HG02610 (cell line): ENCODE measurements around the gene CTSE.

Experiments used
- ATAC-seq: cut with Tn5 transposase; IDR thresholded peaks from one replicate; pipeline ENCODE4 v1.9.1; 2021; ENCODE audit warnings: mild to moderate bottlenecking, moderate library complexity; ENCODE audit not compliant: unreplicated experiment

CTSE gene

GRCh38 chr1:205973377-205974232 is 50.1 kb downstream of the CTSE start:
- no peak for ATAC-seq

DNA sequence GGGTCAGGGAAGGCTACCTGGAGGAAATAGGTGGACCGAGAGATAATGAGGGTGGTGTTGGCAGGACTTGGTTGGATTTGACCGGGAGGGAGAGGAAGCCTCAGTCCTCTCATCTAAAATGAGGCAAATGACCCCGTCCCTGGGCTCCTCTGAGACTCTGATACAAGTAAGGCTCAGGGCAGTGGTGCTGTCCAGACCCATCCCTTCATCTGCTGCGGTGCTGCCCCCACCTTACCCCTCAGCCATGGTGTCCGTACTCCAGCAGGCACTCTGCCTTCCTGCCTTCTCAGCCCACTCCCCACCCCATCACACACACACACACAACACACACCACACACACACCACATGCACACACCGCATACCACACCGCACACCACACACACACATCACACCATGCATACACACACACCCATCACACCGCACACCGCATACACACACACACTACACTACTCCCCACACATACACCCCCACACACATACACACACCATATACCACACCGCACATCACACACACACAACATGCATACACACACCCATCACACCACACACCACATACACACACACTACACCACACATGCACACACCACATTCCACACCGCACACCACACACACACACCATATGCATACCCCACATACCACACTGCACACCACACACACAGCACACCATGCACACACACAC is 51.1 kb downstream of the CTSE start:
- no peak for ATAC-seq

DNA sequence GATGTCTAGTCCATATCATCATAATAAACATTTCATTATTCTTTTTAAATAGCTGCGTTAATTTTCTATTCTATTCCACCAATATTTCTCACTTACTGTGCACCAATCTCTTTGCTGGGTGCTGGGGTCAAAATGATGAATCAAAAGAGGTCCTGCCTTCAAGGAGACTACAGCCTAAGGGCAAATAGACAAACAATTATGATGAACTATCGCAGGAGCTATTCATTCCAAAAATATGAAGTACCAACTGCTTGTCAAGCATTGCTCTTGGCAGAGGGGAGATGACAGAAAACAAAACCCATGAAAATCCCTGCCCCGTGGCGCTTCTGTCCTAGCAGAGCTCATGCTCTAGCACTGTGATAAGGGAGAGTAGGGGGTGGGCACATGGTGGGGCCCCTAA is 51.6 kb downstream of the CTSE start:
- no peak for ATAC-seq

DNA sequence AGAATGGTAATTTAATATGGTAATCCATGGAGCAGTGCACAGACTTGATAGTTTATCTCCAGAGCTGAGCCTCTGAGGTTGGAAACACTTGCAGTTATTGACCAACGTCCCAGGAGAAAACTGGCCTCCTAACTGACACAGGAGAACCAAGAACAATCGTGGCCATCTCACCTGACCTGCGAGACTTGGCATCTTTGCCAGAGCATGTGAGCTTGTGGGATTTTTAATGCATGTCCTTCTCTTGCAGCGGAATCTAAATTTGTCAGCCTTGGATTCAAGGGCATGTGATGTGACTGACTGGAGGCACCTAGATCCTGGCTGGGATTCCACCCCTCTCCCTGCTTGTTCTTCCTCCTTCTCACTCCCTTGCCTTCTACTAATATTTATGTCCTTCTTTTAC is 52.6 kb downstream of the CTSE start:
- no peak for ATAC-seq

DNA sequence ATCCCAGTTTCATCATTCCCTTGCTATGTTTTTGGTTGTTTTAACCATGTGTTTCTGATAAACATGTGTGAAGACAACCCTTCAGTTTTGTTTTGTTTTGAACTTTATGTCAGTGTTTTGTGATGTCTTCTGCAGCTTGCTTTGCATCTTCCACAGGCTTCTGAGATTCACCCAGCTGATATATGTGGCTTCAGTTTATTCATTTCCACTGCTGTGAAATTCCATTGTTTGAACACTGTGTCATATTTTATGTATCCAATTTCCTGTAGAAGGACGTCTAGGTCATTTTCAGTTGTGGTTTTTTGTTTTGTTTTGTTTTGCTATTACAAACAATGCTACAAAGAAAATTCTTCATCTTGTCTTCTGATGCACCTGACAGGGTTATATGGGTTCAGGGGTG is 53.2 kb downstream of the CTSE start:
- ATAC-seq = no peak

DNA sequence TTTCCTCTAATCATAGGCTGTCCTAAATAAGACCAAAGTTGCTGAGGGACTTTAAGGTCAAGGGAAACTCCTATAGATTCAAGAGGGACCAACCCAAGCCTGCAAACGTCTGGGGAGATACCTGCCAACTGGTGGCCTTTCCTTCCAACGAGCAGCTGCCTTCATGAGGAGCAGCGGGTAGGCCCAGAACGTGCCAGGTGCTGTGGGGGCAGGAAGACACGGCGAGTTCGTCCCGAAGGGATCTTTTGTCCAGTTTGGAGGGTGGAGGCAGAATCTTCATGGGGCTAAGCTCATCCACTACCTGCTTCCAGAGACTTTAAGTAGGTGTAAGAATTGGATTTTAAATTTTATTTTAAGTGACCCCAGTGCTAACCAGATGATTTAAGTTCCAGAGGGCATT is 54.5 kb downstream of the CTSE start:
- ATAC-seq = no peak

DNA sequence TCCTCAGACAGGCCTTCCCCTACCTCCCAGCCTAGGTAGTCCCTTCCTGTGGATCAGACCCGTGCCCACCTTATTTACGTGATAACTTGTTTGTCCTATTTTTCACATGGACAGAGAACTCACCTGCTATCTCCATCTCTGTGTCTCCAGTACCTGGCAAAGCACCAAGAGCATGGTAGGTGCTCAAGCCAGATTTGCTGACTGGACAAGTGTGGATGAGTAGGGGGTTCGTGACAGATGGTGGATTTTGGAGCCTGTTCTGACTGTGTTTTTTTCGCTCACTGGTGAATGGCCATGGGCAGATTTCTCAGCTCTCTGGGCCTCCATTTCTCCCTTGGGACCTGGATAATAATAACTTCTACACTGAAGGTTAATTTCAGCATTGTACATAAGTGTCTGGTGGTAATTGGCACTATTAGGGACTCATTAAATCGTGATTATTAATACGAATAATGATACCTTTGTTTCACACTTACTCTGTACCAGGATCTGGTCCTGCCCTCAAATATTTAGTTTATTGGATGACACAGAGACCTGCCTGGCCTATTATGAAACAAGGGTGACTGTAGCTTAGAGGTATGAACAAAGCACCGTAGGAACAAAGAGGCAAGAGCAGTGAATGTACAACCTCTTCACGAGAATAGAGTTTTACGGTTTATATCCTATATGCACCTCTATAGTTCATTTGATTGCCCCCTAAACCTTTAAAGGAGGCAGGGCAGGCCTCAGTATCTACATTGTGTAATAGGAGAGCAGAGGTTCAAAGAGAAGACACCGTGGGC is 56.0 kb downstream of the CTSE start:
- no peak for ATAC-seq

- no peak for ATAC-seq
Measured at GRCh38 chr1:205965036-205965884, 58.4 kb downstream of the CTSE start.

DNA sequence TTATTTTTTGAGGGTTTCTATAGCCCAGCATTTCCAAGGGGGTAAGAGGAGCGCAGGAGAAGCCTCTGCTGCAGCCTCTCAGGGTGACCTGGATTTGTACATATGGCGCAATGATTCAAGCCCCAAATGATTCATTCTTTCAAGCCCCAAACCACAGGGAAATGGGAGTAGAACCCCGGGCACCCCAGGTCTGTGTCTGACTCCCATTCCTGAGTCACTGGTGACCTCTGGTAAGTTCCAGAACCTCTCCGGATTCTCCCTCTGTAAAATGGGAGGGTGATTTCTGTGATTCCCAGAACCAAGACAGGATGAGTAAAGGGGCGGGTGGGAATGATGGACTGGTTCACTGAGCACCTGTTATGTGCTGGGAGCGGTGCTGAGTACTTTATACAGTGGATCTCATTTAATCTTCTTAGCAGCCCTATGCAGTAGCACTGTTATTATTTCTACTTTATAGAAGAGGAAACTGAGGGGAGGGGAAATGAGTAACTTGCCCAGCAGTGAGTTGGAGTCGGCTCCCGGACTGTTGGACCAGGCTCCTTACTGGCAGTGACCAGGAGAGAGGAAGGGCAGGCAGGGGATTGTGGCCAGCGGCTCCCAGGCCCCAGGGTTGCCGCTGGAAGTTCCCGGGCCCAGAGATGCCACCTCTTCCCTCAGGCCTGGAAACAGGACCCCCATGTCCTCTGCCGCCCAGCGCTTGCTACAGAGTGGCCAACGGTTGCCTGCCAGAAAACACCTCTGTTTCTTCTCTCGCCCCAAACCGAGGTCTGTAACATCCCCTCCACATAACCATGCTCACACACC is 60.1 kb downstream of the CTSE start:
- ATAC-seq = no peak

GRCh38 chr1:205962821-205963221 is 60.9 kb downstream of the CTSE start:
- ATAC-seq = no peak

DNA sequence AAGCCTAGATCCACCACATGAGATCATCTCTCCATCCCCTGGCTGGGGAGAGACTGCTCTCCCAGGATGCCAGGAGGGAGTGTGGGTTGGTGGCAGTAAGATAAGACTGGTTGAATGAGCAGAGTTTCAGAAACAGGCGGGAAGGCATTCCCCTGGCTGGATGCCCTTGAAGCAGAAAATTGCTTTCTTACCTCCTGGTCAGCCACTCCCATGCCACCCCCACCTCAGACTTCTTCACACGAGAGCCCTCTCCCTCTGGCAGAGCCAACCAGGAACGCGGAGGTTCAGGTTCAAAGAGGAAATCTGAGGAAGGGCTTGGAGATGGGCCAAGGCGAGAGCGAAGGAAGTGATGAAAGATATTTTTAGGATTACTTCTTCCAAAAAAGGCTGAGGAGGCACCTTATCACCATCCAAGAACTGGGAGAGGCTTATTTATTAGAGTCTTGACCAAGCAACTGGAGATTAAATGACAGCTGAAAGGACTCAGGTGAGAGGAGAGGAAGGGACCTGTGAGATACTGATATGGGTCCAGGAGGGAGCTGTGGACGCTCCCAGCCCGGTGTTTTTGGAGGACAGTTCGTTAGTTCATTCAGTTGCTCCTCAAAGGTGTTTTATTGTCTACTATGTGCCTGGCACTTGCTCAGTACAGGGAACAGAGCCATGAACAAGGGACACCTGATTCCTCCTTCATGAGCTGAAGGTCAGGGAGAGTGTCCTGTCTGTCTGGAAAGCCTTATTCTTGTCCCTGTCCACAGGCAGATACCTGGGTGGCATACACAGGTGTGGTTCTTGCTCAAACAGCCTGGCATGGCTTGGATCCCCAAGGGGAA is 61.5 kb downstream of the CTSE start:
- ATAC-seq = no peak

DNA sequence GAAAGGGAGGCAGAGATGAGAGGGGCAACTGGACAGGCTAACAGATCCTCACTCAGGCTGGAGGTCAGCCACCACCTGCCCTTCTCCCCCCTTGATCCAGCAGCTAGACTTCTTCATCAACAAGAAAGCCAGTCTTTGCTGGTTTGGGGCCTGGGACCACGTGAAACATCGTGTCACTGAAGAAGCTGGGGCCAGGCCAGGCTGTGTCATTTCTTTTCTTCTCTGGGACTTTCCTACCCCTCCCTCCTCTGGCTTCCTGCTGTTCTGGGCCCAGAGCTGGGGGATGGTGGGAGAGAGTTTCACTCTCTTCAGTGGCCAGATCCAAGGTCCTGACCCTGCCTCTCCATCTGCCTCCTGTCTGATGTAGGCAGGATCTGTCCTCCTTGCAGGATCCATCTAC is 62.3 kb downstream of the CTSE start:
- no peak for ATAC-seq

- ATAC-seq = no peak
Measured at GRCh38 chr1:205959789-205960188, 63.9 kb downstream of the CTSE start.
